ENCODE results near the gene SHISA3.

The SHISA3 gene

DNA sequence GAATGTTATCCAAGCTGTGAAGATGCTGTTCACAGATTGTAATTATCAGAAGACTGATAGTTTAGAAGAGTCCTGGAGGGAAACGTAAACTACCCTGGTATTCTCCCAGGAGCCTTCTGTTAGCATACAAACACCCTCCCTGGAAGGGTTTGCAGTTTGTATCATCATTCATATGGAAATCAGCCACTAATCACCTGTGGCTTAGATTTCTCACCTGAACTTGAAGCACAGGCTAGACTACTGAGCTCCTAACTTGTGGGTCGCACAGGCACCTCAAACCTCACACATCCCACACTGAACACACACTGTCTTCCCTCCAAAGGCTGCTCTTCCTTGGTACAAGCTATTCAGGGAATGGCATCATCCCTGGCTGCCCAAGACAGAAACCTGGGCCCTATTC is 30.7 kb downstream of the SHISA3 start:
- Histone ChIP-seq H3K4me2 (ENCODE audit: low read depth, low read length, poor library complexity, severe bottlenecking) (no peak overlapping the region), H3K79me2 (ENCODE audit: insufficient read depth, low read length) (no peaks in the 10 kb centered on the region), H3F3A (ENCODE audit: insufficient read depth) (0 out of 2 replicates have a peak, but pooled peaks cover 4% of the 10 kb centered on the region), H3K27ac (ENCODE audit: low read depth, low read length) (no peak overlapping the region), H2AFZ (ENCODE audit: low read depth, low read length, severe bottlenecking) (no peak overlapping the region), H3K9me3 (ENCODE audit: insufficient read depth, low read length) (no peaks in the 10 kb centered on the region), H3K36me3 (ENCODE audit: low read length) (no peaks in the 10 kb centered on the region), H3K9me2 (replicated peaks; ENCODE audit: insufficient read depth, low read length) (no peaks in the 10 kb centered on the region), H3K9ac (ENCODE audit: low read length) (no peak overlapping the region), H4K20me1 (ENCODE audit: low read depth, low read length) (no peaks in the 10 kb centered on the region), H3K4me3 (ENCODE audit: insufficient read depth, low read length, poor library complexity, severe bottlenecking) (no peak overlapping the region), H3K27me3 (ENCODE audit: low read length) (no peaks in the 10 kb centered on the region)
- TF ChIP-seq, protein P1, sequence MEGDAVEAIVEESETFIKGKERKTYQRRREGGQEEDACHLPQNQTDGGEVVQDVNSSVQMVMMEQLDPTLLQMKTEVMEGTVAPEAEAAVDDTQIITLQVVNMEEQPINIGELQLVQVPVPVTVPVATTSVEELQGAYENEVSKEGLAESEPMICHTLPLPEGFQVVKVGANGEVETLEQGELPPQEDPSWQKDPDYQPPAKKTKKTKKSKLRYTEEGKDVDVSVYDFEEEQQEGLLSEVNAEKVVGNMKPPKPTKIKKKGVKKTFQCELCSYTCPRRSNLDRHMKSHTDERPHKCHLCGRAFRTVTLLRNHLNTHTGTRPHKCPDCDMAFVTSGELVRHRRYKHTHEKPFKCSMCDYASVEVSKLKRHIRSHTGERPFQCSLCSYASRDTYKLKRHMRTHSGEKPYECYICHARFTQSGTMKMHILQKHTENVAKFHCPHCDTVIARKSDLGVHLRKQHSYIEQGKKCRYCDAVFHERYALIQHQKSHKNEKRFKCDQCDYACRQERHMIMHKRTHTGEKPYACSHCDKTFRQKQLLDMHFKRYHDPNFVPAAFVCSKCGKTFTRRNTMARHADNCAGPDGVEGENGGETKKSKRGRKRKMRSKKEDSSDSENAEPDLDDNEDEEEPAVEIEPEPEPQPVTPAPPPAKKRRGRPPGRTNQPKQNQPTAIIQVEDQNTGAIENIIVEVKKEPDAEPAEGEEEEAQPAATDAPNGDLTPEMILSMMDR (IDR thresholded peaks at IDR 0.05; ENCODE audit: insufficient read depth, low read length, poor library complexity, severe bottlenecking): no peak
- no peak for TF ChIP-seq EZH2phosphoT487 (conservative IDR thresholded peaks at IDR 0.05; ENCODE audit: low read length)

DNA sequence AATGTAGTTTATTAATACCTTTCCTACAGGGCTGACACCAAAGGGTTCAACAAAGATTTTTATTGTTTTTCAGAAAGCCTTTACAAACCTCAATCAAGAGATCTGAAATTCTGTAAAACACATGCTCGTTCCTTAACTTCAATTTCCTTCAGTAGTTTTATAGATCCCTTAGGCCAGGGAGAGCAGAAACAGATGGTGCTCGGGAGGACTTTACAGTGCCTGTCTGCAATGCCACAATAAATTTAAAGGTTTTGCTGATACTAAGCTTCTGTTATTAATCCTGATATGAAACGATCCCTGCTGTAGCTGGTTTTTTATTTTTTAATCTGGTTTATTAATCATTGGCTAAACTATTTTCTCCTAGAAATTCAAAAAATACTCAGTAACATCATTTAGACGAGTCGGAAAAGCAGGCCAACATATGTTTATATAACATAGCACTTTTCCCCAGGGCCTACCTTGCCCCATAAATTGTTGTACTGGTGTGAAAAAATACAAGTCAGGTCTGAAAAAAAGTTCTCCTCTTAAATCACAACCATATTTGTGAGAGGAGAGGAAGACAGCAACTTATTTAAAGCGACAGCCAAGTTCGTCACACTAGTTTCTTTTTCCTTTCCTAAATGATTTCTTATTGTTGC is 39.8 kb downstream of the SHISA3 start:
- Histone ChIP-seq H3K79me2 (ENCODE audit: insufficient read depth, low read length) (no peaks in the 10 kb centered on the region), H3K9me2 (replicated peaks; ENCODE audit: insufficient read depth, low read length) (no peaks in the 10 kb centered on the region), H3K9me3 (ENCODE audit: insufficient read depth, low read length) (no peaks in the 10 kb centered on the region), H3K9ac (ENCODE audit: low read length) (no peak overlapping the region), H3K27ac (ENCODE audit: low read depth, low read length) (no peak overlapping the region), H3K4me2 (ENCODE audit: low read depth, low read length, poor library complexity, severe bottlenecking) (no peak overlapping the region), H4K20me1 (ENCODE audit: low read depth, low read length) (no peaks in the 10 kb centered on the region), H3F3A (ENCODE audit: insufficient read depth) (no peaks in the 10 kb centered on the region), H3K4me3 (ENCODE audit: insufficient read depth, low read length, poor library complexity, severe bottlenecking) (no peak overlapping the region), H3K36me3 (ENCODE audit: low read length) (no peaks in the 10 kb centered on the region), H3K27me3 (ENCODE audit: low read length) (no peaks in the 10 kb centered on the region), H2AFZ (ENCODE audit: low read depth, low read length, severe bottlenecking) (no peak overlapping the region)
- TF ChIP-seq EZH2phosphoT487 (conservative IDR thresholded peaks at IDR 0.05; ENCODE audit: low read length): no peak
- TF ChIP-seq, protein P1 (IDR thresholded peaks at IDR 0.05; ENCODE audit: insufficient read depth, low read length, poor library complexity, severe bottlenecking): no peak

DNA sequence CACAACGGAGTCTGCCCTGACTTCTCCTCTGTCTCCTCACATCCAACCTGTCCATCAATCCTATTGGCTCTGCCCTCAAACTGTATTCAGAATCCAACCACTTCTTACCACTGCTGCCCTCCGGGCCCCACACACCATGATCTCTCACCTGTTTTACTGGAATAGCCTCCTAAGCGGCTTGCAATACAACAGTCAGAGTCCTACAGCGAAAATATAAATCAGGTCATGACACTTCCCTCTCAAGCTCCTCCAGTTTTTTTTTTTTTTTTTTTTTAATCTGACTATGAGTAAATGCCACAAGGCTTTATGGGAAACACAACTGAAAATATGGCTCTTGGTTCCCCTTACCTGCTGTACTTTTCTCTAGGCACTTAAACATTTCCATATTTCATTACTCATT is 42.8 kb downstream of the SHISA3 start:
- TF ChIP-seq EZH2phosphoT487 (conservative IDR thresholded peaks at IDR 0.05; ENCODE audit: low read length): no peak
- TF ChIP-seq, protein P1 (IDR thresholded peaks at IDR 0.05; ENCODE audit: insufficient read depth, low read length, poor library complexity, severe bottlenecking): no peak

More for the DNA sequence above, 42.8 kb downstream of the SHISA3 start:
- Histone ChIP-seq H3K9ac (ENCODE audit: low read length) (no peak overlapping the region), H2AFZ (ENCODE audit: low read depth, low read length, severe bottlenecking) (no peak overlapping the region), H3K27me3 (ENCODE audit: low read length) (no peaks in the 10 kb centered on the region), H3K27ac (ENCODE audit: low read depth, low read length) (no peak overlapping the region), H4K20me1 (ENCODE audit: low read depth, low read length) (no peaks in the 10 kb centered on the region), H3K9me3 (ENCODE audit: insufficient read depth, low read length) (no peaks in the 10 kb centered on the region), H3K4me2 (ENCODE audit: low read depth, low read length, poor library complexity, severe bottlenecking) (no peak overlapping the region), H3F3A (ENCODE audit: insufficient read depth) (no peaks in the 10 kb centered on the region), H3K9me2 (replicated peaks; ENCODE audit: insufficient read depth, low read length) (no peaks in the 10 kb centered on the region), H3K79me2 (ENCODE audit: insufficient read depth, low read length) (no peaks in the 10 kb centered on the region), H3K36me3 (ENCODE audit: low read length) (no peaks in the 10 kb centered on the region), H3K4me3 (ENCODE audit: insufficient read depth, low read length, poor library complexity, severe bottlenecking) (no peak overlapping the region)

All from SU-DHL-6 (cell line).